GM21576 (cell line): ENCODE results near the gene ADAMTS3.
"Not testable (repeated sequence)": the region's sequence is repeated elsewhere in the genome, so short reads cannot be mapped to it uniquely, and the experiment has no call there.

ENCODE experiments used
- ATAC-seq: cut with Tn5 transposase; IDR thresholded peaks from one replicate; pipeline ENCODE4 v1.9.1; 2021; ENCODE audit warnings: mild to moderate bottlenecking, moderate library complexity; ENCODE audit not compliant: unreplicated experiment

ADAMTS3 gene

DNA sequence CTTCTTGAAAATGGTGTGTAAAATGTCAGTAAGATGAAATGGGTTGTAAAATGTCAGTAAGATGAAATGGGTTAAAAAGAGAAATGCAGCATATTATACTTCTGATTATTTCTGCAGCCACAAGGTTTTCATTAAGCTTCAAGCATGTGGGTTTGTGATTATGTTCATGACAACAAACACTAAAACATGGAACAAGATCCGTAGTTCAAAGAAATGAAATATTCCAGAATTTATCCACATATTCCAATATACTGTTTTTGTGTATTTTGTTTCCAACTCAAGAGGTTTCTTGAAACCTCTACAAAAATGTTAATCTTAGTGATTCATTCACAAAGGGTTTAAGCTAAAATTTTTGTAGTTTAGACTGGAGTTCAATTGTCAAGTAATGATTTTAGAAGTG lies 84.0 kb downstream of the ADAMTS3 start:
- ATAC-seq, result no peak

- no peak for ATAC-seq
Measured at GRCh38 chr4:72473434-72473900, 95.6 kb downstream of the ADAMTS3 start.

DNA sequence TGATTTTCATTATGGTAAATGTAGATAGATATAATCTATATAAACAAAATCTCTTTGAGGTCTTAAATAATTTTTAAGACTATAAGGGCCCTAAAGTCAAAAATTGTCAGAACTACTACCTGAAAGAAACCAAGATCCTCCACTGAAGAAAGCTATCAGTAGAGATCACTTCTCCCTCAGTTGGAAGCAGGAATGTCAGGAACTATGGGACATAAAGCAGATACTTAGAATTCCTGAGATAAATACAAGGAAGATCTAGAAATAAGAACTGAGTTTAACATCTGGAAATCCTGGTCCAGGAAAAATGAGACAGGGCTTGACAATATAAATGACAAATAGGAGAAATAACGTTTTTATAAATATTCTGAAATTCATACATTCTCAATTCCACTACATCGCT lies 97.2 kb downstream of the ADAMTS3 start:
- no peak for ATAC-seq

DNA sequence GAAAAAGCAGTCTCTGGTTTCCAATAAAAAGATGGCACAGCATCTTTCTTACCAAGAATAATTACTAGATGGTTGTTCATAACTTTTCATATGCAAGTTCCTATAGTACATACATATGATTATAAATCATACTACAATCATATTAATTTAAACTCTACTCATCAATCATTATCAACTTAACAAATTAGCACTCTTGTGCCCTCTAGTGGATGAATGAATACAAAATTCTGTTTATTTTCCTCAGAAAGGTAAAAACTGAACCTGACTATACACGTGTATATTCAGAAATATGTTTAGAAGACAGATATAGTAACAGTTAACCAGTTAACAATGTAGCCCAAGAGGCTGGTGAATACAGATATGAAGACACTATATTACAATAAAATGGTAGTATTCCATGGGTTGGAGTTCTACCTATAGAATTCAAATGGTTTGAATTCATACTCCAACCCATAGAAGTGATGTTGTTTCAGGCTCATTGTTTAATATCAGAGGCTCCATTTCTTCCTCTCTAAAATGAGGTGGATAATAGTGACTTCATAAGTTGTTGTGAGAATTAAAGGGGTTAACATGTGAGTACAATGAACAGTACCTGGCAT lies 100.0 kb downstream of the ADAMTS3 start:
- no peak for ATAC-seq

GRCh38 chr4:72467633-72468032 lies 101.4 kb downstream of the ADAMTS3 start:
- no peak for ATAC-seq

DNA sequence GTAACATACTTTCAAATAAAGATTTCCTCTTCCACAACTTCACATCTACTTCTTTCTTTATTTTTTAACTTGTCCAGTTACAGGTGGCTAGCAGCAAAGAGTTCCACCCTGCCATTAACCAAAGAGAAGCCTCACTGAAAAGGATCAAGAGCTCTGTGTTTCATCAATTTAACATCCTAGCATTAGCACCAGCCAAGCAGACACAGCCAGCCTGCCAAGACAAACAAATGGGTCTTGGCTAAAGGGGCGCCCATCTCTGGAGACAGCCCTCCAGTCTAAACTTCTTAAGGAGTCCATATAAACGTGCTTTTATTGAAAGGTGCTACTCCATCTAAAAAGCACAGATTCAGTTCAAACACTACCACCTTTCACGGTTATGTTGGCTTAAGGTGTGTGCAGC lies 105.3 kb downstream of the ADAMTS3 start:
- no peak for ATAC-seq

DNA sequence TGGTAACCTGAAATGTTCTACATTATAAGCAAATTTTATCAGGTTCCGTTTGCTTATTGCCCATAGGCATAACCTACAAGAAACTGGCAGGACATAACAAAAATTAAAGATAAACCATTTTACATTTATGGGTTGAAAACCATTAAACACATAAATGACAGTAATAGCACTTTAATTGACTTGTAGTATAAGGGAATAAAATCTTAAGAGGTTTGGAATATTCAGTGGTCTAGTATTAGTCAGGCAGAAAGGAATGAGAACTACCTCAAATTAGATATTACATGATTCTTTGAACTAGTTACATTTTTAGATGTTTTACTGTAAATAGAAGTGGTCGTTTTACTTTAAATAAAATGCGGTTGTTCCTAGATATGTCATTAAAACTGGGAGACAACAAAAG lies 111.9 kb downstream of the ADAMTS3 start:
- ATAC-seq, result no peak

- ATAC-seq, result no peak
Measured at GRCh38 chr4:72451349-72451748, 117.7 kb downstream of the ADAMTS3 start.

GRCh38 chr4:72449705-72450104 lies 119.3 kb downstream of the ADAMTS3 start:
- no peak for ATAC-seq

DNA sequence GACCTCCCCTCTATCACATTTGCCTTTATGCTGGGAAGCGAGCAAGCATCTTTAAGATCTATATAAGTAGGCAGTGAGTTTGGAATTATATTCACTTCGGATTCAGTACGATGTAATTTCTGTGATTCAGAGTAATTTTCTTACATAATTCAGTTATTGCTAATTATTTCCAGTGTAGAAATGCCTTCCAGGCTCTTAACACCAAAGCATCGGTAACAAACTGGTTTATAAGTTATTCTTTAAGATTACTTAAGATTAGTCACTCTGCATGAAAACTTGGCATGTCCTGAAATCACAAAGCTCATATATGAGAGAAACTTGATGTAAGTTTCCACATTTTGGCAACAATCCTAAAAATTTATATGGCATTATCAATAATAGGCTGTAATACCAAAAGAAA lies 120.8 kb downstream of the ADAMTS3 start:
- no peak for ATAC-seq

GRCh38 chr4:72446353-72447055 lies 122.5 kb downstream of the ADAMTS3 start:
- no peak for ATAC-seq

- ATAC-seq, result no peak
Measured at GRCh38 chr4:72444092-72444491, 124.9 kb downstream of the ADAMTS3 start.

DNA sequence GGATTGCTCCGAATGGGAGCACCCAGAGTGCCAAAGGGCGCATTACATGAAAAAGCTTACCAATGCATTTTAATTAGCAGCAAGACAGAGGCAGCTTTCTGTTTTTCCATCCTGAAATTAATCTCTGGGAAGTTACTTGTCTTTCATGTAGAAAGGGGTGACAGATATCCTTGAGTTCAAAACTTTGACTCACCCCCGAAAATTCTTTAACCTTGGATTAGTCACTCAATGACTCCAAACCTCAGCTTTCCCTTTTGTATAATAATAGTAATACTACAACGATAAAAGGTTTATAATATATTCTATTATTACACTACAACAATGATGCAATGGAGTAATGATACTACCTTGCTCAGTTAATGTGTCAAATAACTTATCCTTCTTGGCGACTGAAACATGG lies 126.3 kb downstream of the ADAMTS3 start:
- ATAC-seq, result no peak

GRCh38 chr4:72442147-72442546 lies 126.9 kb downstream of the ADAMTS3 start:
- no peak for ATAC-seq

- no peak for ATAC-seq
Measured at GRCh38 chr4:72440386-72440785, 128.6 kb downstream of the ADAMTS3 start.

DNA sequence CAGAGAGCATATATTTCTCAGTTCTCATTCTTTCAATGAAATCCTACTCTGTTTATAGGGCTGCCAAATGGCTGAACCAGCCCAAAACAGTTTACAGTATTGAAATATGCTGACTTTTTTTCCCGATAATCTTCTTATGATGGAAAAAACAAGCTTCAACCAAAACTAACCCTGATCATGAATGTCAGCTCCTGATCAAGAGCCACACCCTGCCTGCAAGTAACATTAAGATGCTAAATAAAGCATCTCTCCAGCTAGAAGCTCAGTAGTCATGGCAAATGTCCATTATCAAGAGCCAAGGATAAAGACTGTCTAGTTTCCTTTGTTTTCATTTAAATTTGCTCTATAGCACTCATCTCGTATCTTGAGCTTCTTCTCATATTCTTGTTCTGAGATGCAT lies 136.0 kb downstream of the ADAMTS3 start:
- no peak for ATAC-seq

GRCh38 chr4:72432282-72432681 lies 136.7 kb downstream of the ADAMTS3 start:
- no peak for ATAC-seq

DNA sequence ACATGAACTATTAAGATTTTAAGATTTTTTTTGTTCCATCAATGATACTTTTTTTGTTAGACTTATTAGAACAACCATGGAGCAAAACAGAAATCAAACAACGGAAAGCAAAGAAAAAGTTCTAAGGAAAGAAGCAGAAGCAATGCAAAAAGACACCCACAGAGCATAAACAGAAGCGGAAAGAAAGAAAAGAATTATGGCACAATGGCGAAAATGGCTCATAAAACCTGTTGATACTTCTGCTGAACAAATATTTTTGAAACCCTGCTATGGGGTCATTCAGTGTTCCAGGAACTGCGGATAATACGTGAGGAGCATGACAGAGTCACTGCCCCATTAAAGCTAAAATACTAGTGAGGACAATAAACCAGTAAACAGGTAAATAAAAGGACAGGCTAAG lies 138.0 kb downstream of the ADAMTS3 start:
- no peak for ATAC-seq

- ATAC-seq, result no peak
Measured at GRCh38 chr4:72430050-72430449, 139.0 kb downstream of the ADAMTS3 start.

DNA sequence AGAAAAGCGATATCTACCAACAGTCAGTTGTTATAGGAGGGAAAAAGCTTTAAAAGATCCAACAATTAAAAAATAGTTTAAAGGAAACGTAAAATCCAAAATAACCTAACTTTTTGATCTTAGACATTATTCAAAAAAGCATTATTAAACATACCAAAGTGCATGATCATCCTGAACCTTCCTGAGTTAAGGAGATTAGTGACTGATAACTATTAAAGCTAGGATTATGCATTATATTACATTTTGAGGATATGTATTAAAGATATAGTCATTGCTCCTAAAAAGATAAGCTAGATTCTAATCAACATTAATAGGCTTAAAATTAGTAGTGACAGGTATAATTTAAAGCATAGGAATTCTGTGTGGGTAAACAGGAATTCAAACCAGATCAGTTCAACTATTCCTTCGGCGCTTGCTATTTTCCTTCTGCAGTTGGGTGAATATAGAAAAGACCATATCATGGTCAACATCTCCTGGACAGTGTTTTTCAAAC lies 139.6 kb downstream of the ADAMTS3 start:
- ATAC-seq, result no peak

- ATAC-seq, result no peak
Measured at GRCh38 chr4:72427057-72427456, 142.0 kb downstream of the ADAMTS3 start.

DNA sequence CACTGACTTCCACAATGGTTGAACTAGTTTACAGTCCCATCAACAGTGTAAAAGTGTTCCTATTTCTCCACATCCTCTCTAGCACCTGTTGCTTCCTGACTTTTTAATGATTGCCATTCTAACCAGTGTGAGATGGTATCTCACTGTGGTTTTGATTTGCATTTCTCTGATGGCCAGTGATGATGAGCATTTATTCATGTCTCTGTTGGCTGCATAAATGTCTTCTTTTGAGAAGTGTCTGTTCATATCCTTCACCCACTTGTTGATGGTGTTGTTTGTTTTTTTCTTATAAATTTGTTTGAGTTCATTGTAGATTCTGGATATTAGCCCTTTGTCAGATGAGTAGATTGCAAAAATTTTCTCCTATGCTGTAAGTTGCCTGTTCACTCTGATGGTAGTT lies 143.1 kb downstream of the ADAMTS3 start:
- ATAC-seq, result not testable (repeated sequence)

GRCh38 chr4:72424006-72424405 lies 145.0 kb downstream of the ADAMTS3 start:
- ATAC-seq, result no peak
